ENCODE results near the gene AUNIP. TPM values are rescaled to one million over a fixed set of nuclear protein-coding genes. Genes with fewer than 3 reads are reported as not detected.

The AUNIP gene
- polyA plus RNA-seq, 2 of the 4 experiments (the other 2 are of a cell fraction): 6.5 to 8.4 TPM

GRCh38 chr1:25908161-25908560 lies 48.9 kb upstream of the AUNIP start:
- DNase-seq (ENCODE audit: low read depth in 1 of 2, low spot score in 1 of 2): no peak
- H3K4me3 ChIP-seq: no peak overlapping the region
- ChIA-PET CTCF (no interaction called here), POLR2A (no interaction called here)
- no peak overlapping the region for H3K27ac ChIP-seq
- H3K4me2 ChIP-seq: no peak overlapping the region
- TF ChIP-seq EHF (CRISPR knock-in tag; IDR thresholded peaks at IDR 0.05): no peak
- no peak for TF ChIP-seq BHLHE40 (IDR thresholded peaks at IDR 0.05; ENCODE audit: low read depth, low read length)
- TF ChIP-seq, protein P1, sequence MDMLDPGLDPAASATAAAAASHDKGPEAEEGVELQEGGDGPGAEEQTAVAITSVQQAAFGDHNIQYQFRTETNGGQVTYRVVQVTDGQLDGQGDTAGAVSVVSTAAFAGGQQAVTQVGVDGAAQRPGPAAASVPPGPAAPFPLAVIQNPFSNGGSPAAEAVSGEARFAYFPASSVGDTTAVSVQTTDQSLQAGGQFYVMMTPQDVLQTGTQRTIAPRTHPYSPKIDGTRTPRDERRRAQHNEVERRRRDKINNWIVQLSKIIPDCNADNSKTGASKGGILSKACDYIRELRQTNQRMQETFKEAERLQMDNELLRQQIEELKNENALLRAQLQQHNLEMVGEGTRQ (IDR thresholded peaks at IDR 0.05): no peak
- TF ChIP-seq FOSL2 (IDR thresholded peaks at IDR 0.05): no peak
- no peak for TF ChIP-seq FOSL2 (CRISPR knock-in tag; IDR thresholded peaks at IDR 0.05)
- TF ChIP-seq HMGXB4 (CRISPR knock-in tag; IDR thresholded peaks at IDR 0.05; ENCODE audit: borderline replicate concordance): no peak
- TF ChIP-seq, protein P2, sequence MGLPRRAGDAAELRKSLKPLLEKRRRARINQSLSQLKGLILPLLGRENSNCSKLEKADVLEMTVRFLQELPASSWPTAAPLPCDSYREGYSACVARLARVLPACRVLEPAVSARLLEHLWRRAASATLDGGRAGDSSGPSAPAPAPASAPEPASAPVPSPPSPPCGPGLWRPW (IDR thresholded peaks at IDR 0.05): no peak
- TF ChIP-seq CHD2 (IDR thresholded peaks at IDR 0.05; ENCODE audit: low read length, partially characterized antibody): no peak
- TF ChIP-seq FOXS1 (CRISPR knock-in tag; IDR thresholded peaks at IDR 0.05): no peak
- H3K4me1 ChIP-seq: peaks cover 25% of the 10 kb centered on the region
- no peak for FAIRE-seq
- no peaks in the 10 kb centered on the region for H3K9me3 ChIP-seq
- ATAC-seq: no peak
- WGBS (ENCODE audit: missing lambda C conversion rate): 77% methylated on average over 1 of the region's 1 CpG

GRCh38 chr1:25907601-25908000 lies 48.3 kb upstream of the AUNIP start:
- DNase-seq (ENCODE audit: low read depth in 1 of 2, low spot score in 1 of 2) (no peak), ATAC-seq (no peak), FAIRE-seq (no peak)
- no peak overlapping the region for H3K4me3 ChIP-seq
- ChIA-PET POLR2A (no interaction called here), CTCF (interaction anchor here (5.5 kb wide), 1 partner anchor 12 kb away, joined by 35 read pairs; no protein-coding TSS in a partner anchor)
- peaks cover 25% of the 10 kb centered on the region for H3K4me1 ChIP-seq
- WGBS (ENCODE audit: missing lambda C conversion rate): 93% methylated on average over 6 of the region's 6 CpGs
- H3K4me2 ChIP-seq: no peak overlapping the region
- TF ChIP-seq MAFK (IDR thresholded peaks at IDR 0.05; ENCODE audit: partially characterized antibody) (peak; percentile 60), SMC3 (IDR thresholded peaks at IDR 0.05) (no peak)
- no peak overlapping the region for H3K27ac ChIP-seq
- H3K9me3 ChIP-seq: no peaks in the 10 kb centered on the region

- peak overlapping the region; percentile 78 to 95; a peak in 5 of 6 replicates for H3K27ac ChIP-seq
- peak in 1 of 2 experiments; percentile 5; a peak in 2 of 6 replicates for ATAC-seq
- H3K4me3 ChIP-seq: peak overlapping the region; percentile 93
- no peaks in the 10 kb centered on the region for H3K9me3 ChIP-seq
- peaks cover 21% of the 10 kb centered on the region for H3K4me1 ChIP-seq
- ChIA-PET CTCF (interaction anchor here (0.6 to 5.5 kb wide), 2 partner anchors 11 to 72 kb away, joined by 3 to 35 read pairs; no protein-coding TSS in a partner anchor), POLR2A (no interaction called here)
- 68% methylated on average over 26 of the region's 34 CpGs for WGBS (ENCODE audit: missing lambda C conversion rate)
- FAIRE-seq: no peak
- peak in 1 of 2 experiments; percentile 32 for DNase-seq (ENCODE audit: low read depth in 1 of 2, low spot score in 1 of 2)
- TF ChIP-seq GATA3 (IDR thresholded peaks at IDR 0.05; ENCODE audit: borderline replicate concordance) (no peak), ZSCAN20 (CRISPR knock-in tag; IDR thresholded peaks at IDR 0.05) (no peak), HEYL (CRISPR knock-in tag; IDR thresholded peaks at IDR 0.05) (no peak), HMGXB4 (CRISPR knock-in tag; IDR thresholded peaks at IDR 0.05; ENCODE audit: borderline replicate concordance) (no peak), CEBPB (IDR thresholded peaks at IDR 0.05) (no peak), E2F6 (IDR thresholded peaks at IDR 0.05; ENCODE audit: borderline replicate concordance, low read depth) (no peak), MAZ (IDR thresholded peaks at IDR 0.05; ENCODE audit: borderline replicate concordance, low read depth, low read length) (no peak), HOXB5 (CRISPR knock-in tag; IDR thresholded peaks at IDR 0.05) (no peak), RFX5 (IDR thresholded peaks at IDR 0.05) (no peak)
- H3K4me2 ChIP-seq: peak overlapping the region; percentile 98
Observed at GRCh38 chr1:25906644-25907300, 47.5 kb upstream of the AUNIP start.

Data from A549 (cell line).